IMR-90 (cell line): ENCODE measurements around the gene FGFBP2. TPM values are rescaled to one million over a fixed set of nuclear protein-coding genes. Genes with fewer than 3 reads are reported as not detected.

ENCODE experiments used
- ATAC-seq: fragments of 200-7000 bp; cut with Tn5 transposase; 2 replicates; pipeline ENCODE4 v1.9.1; 2020; ENCODE audit warnings: low read depth, mild to moderate bottlenecking, moderate library complexity
- BruUV-seq: library from RNA; stranded (reverse); fragments of 400-500 nt; replicated peaks from 2 replicates; lab custom pipeline; 2021; lab: Mats Ljungman, UMichigan
- CTCF ChIA-PET: fragments of 300-600 bp; formaldehyde crosslinking; extraction: SDS; loops from one replicate; lab custom pipeline; 2021; ENCODE audit warnings: antibody characterized with exemption; lab: Yijun Ruan, JAX
- POLR2A ChIA-PET: fragments of 300-600 bp; sonication (Branson Sonifier 250); formaldehyde crosslinking; loops from one replicate; lab custom pipeline; 2022; ENCODE audit warnings: antibody characterized with exemption; ENCODE audit not compliant: unreplicated experiment; lab: Charles Lee
- DNase-seq: peaks from one replicate; pipeline ENCODE4 v3.0.0; 2013
- H2AFZ ChIP-seq: replicated peaks from 2 replicates; pipeline ENCODE3; 2013; ENCODE audit warnings: low read length, mild to moderate bottlenecking; ENCODE audit not compliant: poor library complexity
- H2AK5ac ChIP-seq: 2 replicates; pipeline ENCODE4 v1.6.1; 2013; ENCODE audit warnings: low read depth, low read length, inconsistent platforms
- H2AK9ac ChIP-seq: replicated peaks from 2 replicates; pipeline ENCODE3; 2013; ENCODE audit warnings: mild to moderate bottlenecking, low read depth, low read length, moderate library complexity; ENCODE audit not compliant: poor library complexity
- H2BK120ac ChIP-seq: 2 replicates; pipeline ENCODE4 v1.6.1; 2013; ENCODE audit warnings: low read depth, low read length, inconsistent platforms
- H2BK15ac ChIP-seq: 3 replicates; pipeline ENCODE4 v1.6.1; 2013; ENCODE audit warnings: low read depth, low read length, inconsistent platforms
- H2BK20ac ChIP-seq: 2 replicates; pipeline ENCODE4 v1.6.1; 2013; ENCODE audit warnings: low read depth, mild to moderate bottlenecking, inconsistent platforms, low read length, moderate library complexity
- H2BK5ac ChIP-seq: 2 replicates; pipeline ENCODE4 v1.6.1; 2013; ENCODE audit warnings: mild to moderate bottlenecking, low read depth, low read length, inconsistent platforms; ENCODE audit not compliant: poor library complexity, severe bottlenecking
- H3K14ac ChIP-seq: replicated peaks from 2 replicates; pipeline ENCODE4 v1.6.1; 2013; ENCODE audit warnings: low read depth, low read length, inconsistent platforms
- H3K18ac ChIP-seq: 2 replicates; pipeline ENCODE4 v1.6.1; 2013; ENCODE audit warnings: low read depth, low read length, control low read depth
- H3K23ac ChIP-seq: 2 replicates; pipeline ENCODE4 v1.6.1; 2013; ENCODE audit warnings: low read depth, low read length, inconsistent platforms
- H3K27ac ChIP-seq: 2 replicates; pipeline ENCODE4 v1.5.1; 2013; ENCODE audit warnings: mild to moderate bottlenecking, control low read depth, low read length; ENCODE audit not compliant: insufficient read depth
- H3K27me3 ChIP-seq: 2 replicates; pipeline ENCODE4 v1.6.1; 2013; ENCODE audit warnings: low read length; ENCODE audit not compliant: control insufficient read depth, insufficient read depth
- H3K36me3 ChIP-seq: 2 replicates; pipeline ENCODE4 v1.6.1; 2013; ENCODE audit warnings: low read length, mixed read lengths; ENCODE audit not compliant: control insufficient read depth, insufficient read depth
- H3K4ac ChIP-seq: 2 replicates; pipeline ENCODE4 v1.6.1; 2013; ENCODE audit warnings: low read depth, low read length, inconsistent platforms
- H3K4me1 ChIP-seq: 2 replicates; pipeline ENCODE4 v1.6.1; 2013; ENCODE audit warnings: low read length, mixed read lengths; ENCODE audit not compliant: control insufficient read depth, insufficient read depth
- H3K4me2 ChIP-seq: 2 replicates; pipeline ENCODE4 v1.6.1; 2013; ENCODE audit warnings: low read depth, mild to moderate bottlenecking, control low read depth, low read length, moderate library complexity
- H3K4me3 ChIP-seq: 2 replicates; pipeline ENCODE4 v1.5.1; 2013; ENCODE audit warnings: low read depth, mild to moderate bottlenecking, control low read depth, low read length, moderate library complexity; ENCODE audit not compliant: insufficient read depth
- H3K56ac ChIP-seq: 2 replicates; pipeline ENCODE4 v1.6.1; 2013; ENCODE audit warnings: low read length, inconsistent platforms; ENCODE audit not compliant: insufficient read depth; ENCODE audit errors: extremely low read depth
- H3K79me1 ChIP-seq, 2 experiments: 2 replicates each; pipeline ENCODE4 v1.6.1; 2013; ENCODE audit warnings: low read length in 2 of 2, inconsistent platforms in 1 of 2, low read depth in 1 of 2
- H3K9ac ChIP-seq: 2 replicates; pipeline ENCODE4 v1.6.1; 2013; ENCODE audit warnings: low read depth, low read length, control low read depth
- H3K9me1 ChIP-seq: 2 replicates; pipeline ENCODE4 v1.6.1; 2013; ENCODE audit warnings: low read length, inconsistent platforms; ENCODE audit not compliant: insufficient read depth
- H3K9me3 ChIP-seq: 2 replicates; pipeline ENCODE4 v1.6.1; 2013; ENCODE audit warnings: low read length; ENCODE audit not compliant: control insufficient read depth, insufficient read depth
- H4K20me1 ChIP-seq: 2 replicates; pipeline ENCODE4 v1.6.1; 2013; ENCODE audit warnings: low read length, inconsistent platforms; ENCODE audit not compliant: insufficient read depth
- H4K5ac ChIP-seq: 2 replicates; pipeline ENCODE4 v1.6.1; 2013; ENCODE audit warnings: mild to moderate bottlenecking, low read depth, low read length, control low read depth
- H4K8ac ChIP-seq, 2 experiments: 2 replicates each; pipeline ENCODE4 v1.6.1; 2013; ENCODE audit warnings: low read depth in 2 of 2, low read length in 2 of 2, control low read depth in 1 of 2, inconsistent platforms in 1 of 2
- H4K91ac ChIP-seq: 2 replicates; pipeline ENCODE4 v1.6.1; 2013; ENCODE audit warnings: low read depth, low read length, inconsistent platforms; ENCODE audit not compliant: insufficient read depth
- BHLHE40 ChIP-seq: fragments of 150-350 bp; IDR thresholded peaks from 2 replicates; pipeline ENCODE4 v1.6.1; 2016; ENCODE audit warnings: mild to moderate bottlenecking, low read depth, low read length
- CEBPB ChIP-seq: IDR thresholded peaks from 2 replicates; pipeline ENCODE4 v1.6.1; 2012; ENCODE audit warnings: low read depth, low read length, improper control_type of control experiment
- CHD1 ChIP-seq: IDR thresholded peaks from 2 replicates; pipeline ENCODE4 v1.6.1; 2012; ENCODE audit warnings: low read depth, low read length, improper control_type of control experiment
- FOS ChIP-seq: fragments of 150-350 bp; IDR thresholded peaks from 2 replicates; pipeline ENCODE4 v1.6.1; 2016; ENCODE audit warnings: low read depth, low read length
- MAFK ChIP-seq: IDR thresholded peaks from 2 replicates; pipeline ENCODE4 v1.6.1; 2012; ENCODE audit warnings: low read depth, low read length, improper control_type of control experiment
- MAZ ChIP-seq: IDR thresholded peaks from 2 replicates; pipeline ENCODE4 v1.6.1; 2012; ENCODE audit warnings: low read depth, mild to moderate bottlenecking, low read length, improper control_type of control experiment, moderate library complexity, borderline replicate concordance
- MXI1 ChIP-seq: IDR thresholded peaks from 2 replicates; pipeline ENCODE4 v1.6.1; 2012; ENCODE audit warnings: low read depth, mild to moderate bottlenecking, low read length, moderate library complexity, borderline replicate concordance
- POLR2A ChIP-seq: IDR thresholded peaks from 2 replicates; pipeline ENCODE4 v1.6.1; 2012; ENCODE audit warnings: mild to moderate bottlenecking, low read depth, low read length
- RAD21 ChIP-seq: IDR thresholded peaks from 2 replicates; pipeline ENCODE4 v1.6.1; 2012; ENCODE audit warnings: low read length, improper control_type of control experiment
- RCOR1 ChIP-seq: IDR thresholded peaks from 2 replicates; pipeline ENCODE4 v1.6.1; 2012; ENCODE audit warnings: mild to moderate bottlenecking, low read length, improper control_type of control experiment; ENCODE audit not compliant: insufficient replicate concordance
- SMC3 ChIP-seq: fragments of 150-350 bp; IDR thresholded peaks from 2 replicates; pipeline ENCODE4 v1.6.1; 2016; ENCODE audit warnings: low read depth, mild to moderate bottlenecking, antibody characterized with exemption, low read length, moderate library complexity
- USF2 ChIP-seq: fragments of 150-350 bp; IDR thresholded peaks from 2 replicates; pipeline ENCODE4 v1.6.1; 2017; ENCODE audit warnings: mild to moderate bottlenecking, antibody characterized with exemption, low read length, low read depth
- WGBS, 2 experiments: methylation state at CpG; one replicate each; pipeline versions ENCODE4 v1.1.5 to v1.1.7; 2013; ENCODE audit warnings: missing lambda C conversion rate in 2 of 2; ENCODE audit not compliant: insufficient read length in 1 of 2; ENCODE audit errors: extremely low coverage in 2 of 2; 5-methylcytosine and 5-hydroxymethylcytosine counted together
- dilution Hi-C: fragments of 300-500 bp; cut with HindIII; formaldehyde crosslinking; loops from one replicate; pipeline ENCODE4 v1.14.3; 2018; ENCODE audit warnings: low sequenced_read_pairs; ENCODE audit not compliant: unreplicated experiment
- in situ Hi-C: fragments of 300-500 bp; cut with MboI; formaldehyde crosslinking; loops from 3 replicates; pipeline ENCODE4 v1.14.3; 2019; ENCODE audit warnings: low sequenced_read_pairs, inconsistent platforms, mixed read lengths
- intact Hi-C: fragments of 100-400 bp; cut with micrococcal nuclease; formaldehyde crosslinking; loops from 2 replicates; pipeline ENCODE4 v1.10.0; 2022
- polyA plus RNA-seq, 3 experiments: library from polyadenylated mRNA; depleted of rRNA; stranded (reverse); fragments of >200 nt; gene quantifications; 2 replicates each; pipeline ENCODE4 v1.2.3, GENCODE V29; 2012; ENCODE audit warnings: low replicate concordance in 1 of 3
- total RNA-seq: library from RNA; depleted of rRNA; stranded (reverse); fragments of >200 nt; gene quantifications from 2 replicates; pipeline ENCODE4 v1.2.3, GENCODE V29; 2012
- TF ChIP-seq, protein P1 (sequence below): fragments of 150-350 bp; IDR thresholded peaks from 2 replicates; pipeline ENCODE4 v1.6.1; 2016; ENCODE audit warnings: low read depth, mild to moderate bottlenecking, low read length, moderate library complexity, borderline replicate concordance
- TF ChIP-seq, protein P2 (sequence below): conservative IDR thresholded peaks from 2 replicates; pipeline ENCODE4 v1.5.1; 2012; ENCODE audit warnings: mild to moderate bottlenecking, low read depth, low read length, improper control_type of control experiment

FGFBP2 gene
- total and polyA plus RNA-seq, 2 of the 4 experiments (the other 2 are of a cell fraction): not detected

- Histone ChIP-seq H4K91ac (no peak overlapping the region), H3K18ac (no peak overlapping the region), H3K9me1 (no peaks in the 10 kb centered on the region), H3K4me1 (no peaks in the 10 kb centered on the region), H3K23ac (no peak overlapping the region), H3K27me3 (peaks cover 27% of the 10 kb centered on the region), H3K4ac (no peak overlapping the region), H2BK20ac (no peak overlapping the region), H3K36me3 (no peaks in the 10 kb centered on the region), H2AK9ac (peak overlapping the region; percentile 24), H2AFZ (no peak overlapping the region), H4K5ac (no peak overlapping the region), H3K27ac (no peak overlapping the region), H2AK5ac (no peak overlapping the region), H3K9ac (no peak overlapping the region), H4K20me1 (no peaks in the 10 kb centered on the region), H4K8ac (no peak overlapping the region), H3K9me3 (no peaks in the 10 kb centered on the region), H3K14ac (no peak overlapping the region), H3K4me3 (no peak overlapping the region), H2BK5ac (no peak overlapping the region), H2BK120ac (no peak overlapping the region), H2BK15ac (no peak overlapping the region), H3K79me1 (no peaks in the 10 kb centered on the region), H3K56ac (no peak overlapping the region), H3K4me2 (no peak overlapping the region)
- intact Hi-C loops (no loop called here), dilution Hi-C loops (no loop called here), in situ Hi-C loops (no loop called here)
- ATAC-seq (0 out of 2 replicates have a peak, but pooled peaks have one; percentile 17), DNase-seq (no peak)
- 74% methylated on average over 3 of the region's 7 CpGs; no CpG with 5 or more reads in 1 of the 2 experiments for WGBS, 2 experiments
- BruUV-seq: no TSS peak
- ChIA-PET POLR2A (no interaction called here), CTCF (no interaction called here)
- TF ChIP-seq, protein P1, sequence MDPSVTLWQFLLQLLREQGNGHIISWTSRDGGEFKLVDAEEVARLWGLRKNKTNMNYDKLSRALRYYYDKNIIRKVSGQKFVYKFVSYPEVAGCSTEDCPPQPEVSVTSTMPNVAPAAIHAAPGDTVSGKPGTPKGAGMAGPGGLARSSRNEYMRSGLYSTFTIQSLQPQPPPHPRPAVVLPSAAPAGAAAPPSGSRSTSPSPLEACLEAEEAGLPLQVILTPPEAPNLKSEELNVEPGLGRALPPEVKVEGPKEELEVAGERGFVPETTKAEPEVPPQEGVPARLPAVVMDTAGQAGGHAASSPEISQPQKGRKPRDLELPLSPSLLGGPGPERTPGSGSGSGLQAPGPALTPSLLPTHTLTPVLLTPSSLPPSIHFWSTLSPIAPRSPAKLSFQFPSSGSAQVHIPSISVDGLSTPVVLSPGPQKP: no peak
- TF ChIP-seq CEBPB (no peak), USF2 (no peak), RAD21 (no peak), RCOR1 (no peak), MAZ (no peak), POLR2A (no peak), BHLHE40 (no peak), FOS (no peak), SMC3 (no peak), MXI1 (no peak), MAFK (no peak), CHD1 (no peak)
- TF ChIP-seq, protein P2, sequence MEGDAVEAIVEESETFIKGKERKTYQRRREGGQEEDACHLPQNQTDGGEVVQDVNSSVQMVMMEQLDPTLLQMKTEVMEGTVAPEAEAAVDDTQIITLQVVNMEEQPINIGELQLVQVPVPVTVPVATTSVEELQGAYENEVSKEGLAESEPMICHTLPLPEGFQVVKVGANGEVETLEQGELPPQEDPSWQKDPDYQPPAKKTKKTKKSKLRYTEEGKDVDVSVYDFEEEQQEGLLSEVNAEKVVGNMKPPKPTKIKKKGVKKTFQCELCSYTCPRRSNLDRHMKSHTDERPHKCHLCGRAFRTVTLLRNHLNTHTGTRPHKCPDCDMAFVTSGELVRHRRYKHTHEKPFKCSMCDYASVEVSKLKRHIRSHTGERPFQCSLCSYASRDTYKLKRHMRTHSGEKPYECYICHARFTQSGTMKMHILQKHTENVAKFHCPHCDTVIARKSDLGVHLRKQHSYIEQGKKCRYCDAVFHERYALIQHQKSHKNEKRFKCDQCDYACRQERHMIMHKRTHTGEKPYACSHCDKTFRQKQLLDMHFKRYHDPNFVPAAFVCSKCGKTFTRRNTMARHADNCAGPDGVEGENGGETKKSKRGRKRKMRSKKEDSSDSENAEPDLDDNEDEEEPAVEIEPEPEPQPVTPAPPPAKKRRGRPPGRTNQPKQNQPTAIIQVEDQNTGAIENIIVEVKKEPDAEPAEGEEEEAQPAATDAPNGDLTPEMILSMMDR: no peak
Measured at GRCh38 chr4:15976456-15977447, 13.8 kb upstream of the FGFBP2 start.
